Measurements from ENCODE around the gene CBLC. TPM values are rescaled to one million over a fixed set of nuclear protein-coding genes. Genes with fewer than 3 reads are reported as not detected.

The CBLC gene
- total RNA-seq, 1 donor from 2014 or later: not detected

GRCh38 chr19:44756089-44756562, 21.6 kb upstream of the CBLC start:
- DNase-seq (ENCODE audit: low spot score): no peak

DNA sequence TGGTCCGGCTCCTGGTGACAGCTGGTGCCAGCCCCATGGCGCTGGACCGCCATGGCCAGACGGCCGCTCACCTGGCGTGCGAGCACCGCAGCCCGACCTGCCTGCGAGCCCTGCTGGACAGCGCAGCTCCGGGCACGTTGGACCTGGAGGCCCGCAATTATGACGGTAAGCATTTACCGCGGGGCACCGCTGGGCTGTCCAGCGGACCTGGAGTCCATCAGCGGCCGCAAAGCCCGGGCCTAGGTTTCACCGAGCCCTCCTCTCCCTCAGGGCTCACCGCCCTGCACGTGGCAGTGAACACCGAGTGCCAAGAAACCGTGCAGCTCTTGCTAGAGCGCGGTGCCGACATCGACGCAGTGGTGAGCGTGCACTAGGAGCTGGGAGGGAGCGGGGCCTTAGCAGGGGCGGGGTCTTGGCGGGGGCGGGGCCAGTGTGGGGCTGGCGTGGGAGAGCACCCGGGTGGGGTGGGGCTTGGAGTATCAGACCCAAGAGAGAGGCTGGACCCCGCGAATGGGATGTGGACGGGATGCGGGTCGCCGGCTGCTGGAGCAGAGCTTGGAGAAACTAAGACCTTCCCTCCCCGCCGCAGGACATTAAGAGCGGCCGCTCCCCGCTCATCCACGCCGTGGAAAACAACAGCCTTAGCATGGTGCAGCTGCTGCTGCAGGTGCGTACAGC, 20.5 kb upstream of the CBLC start:
- Mint-ChIP-seq H3K4me3 (ENCODE audit: unreplicated experiment) (peak overlapping the region; percentile 80), H3K36me3 (ENCODE audit: low read depth) (peaks cover 13% of the 10 kb centered on the region), H3K27ac (ENCODE audit: unreplicated experiment) (peak overlapping the region; percentile 80), H3K4me1 (ENCODE audit: low read depth) (peaks cover 62% of the 10 kb centered on the region), H3K9me3 (ENCODE audit: low read depth) (no peaks in the 10 kb centered on the region), H3K27me3 (ENCODE audit: low read depth) (no peaks in the 10 kb centered on the region)
- no peak for TF ChIP-seq CTCF (IDR thresholded peaks at IDR 0.05)
- DNase-seq (ENCODE audit: low spot score): no peak

More at GRCh38 chr19:44756089-44756562, 21.6 kb upstream of the CBLC start:
- H3K4me3 Mint-ChIP-seq (ENCODE audit: unreplicated experiment): no peak overlapping the region
- no peaks in the 10 kb centered on the region for H3K9me3 Mint-ChIP-seq (ENCODE audit: low read depth)
- H3K27ac Mint-ChIP-seq (ENCODE audit: unreplicated experiment): no peak overlapping the region
- TF ChIP-seq CTCF (IDR thresholded peaks at IDR 0.05): no peak
- H3K27me3 Mint-ChIP-seq (ENCODE audit: low read depth): no peaks in the 10 kb centered on the region
- peaks cover 13% of the 10 kb centered on the region for H3K36me3 Mint-ChIP-seq (ENCODE audit: low read depth)
- H3K4me1 Mint-ChIP-seq (ENCODE audit: low read depth): peaks cover 69% of the 10 kb centered on the region

DNA sequence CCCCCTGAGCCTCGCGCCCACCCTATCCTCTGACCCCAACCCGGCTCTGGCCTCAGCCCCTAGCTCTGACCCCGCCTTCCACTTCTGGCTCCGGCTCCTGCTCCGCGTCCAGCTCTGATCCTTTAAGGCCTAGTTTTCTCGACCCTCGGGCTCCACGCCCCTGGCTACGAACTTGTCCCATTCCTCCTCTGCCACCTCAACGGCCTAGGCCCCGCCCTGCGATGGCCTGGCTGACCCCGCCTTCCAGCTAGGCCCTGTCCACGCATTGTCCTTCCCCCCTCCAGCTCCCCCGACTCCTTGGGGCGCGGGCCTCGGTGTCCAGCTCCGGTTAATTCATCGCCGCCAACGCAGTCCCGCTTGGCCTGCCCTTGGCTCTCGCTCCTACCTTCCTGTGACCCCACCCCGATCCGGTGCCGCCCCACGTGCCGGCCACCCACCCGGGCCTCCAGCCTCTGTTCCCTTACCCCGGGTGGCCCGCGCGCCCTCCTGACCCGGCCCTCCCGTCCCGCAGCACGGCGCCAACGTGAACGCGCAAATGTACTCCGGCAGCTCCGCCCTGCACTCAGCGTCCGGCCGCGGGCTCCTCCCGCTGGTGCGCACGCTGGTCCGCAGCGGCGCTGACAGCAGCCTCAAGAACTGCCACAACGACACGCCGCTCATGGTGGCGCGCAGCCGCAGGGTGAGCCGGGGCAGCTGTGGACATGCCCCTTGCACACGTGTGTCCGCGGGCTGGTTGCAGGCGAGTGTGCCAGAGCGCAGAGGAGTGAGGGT, 19.8 kb upstream of the CBLC start:
- Mint-ChIP-seq H3K27ac (ENCODE audit: unreplicated experiment) (peak overlapping the region; percentile 80), H3K27me3 (ENCODE audit: low read depth) (no peaks in the 10 kb centered on the region), H3K36me3 (ENCODE audit: low read depth) (peaks cover 11% of the 10 kb centered on the region), H3K4me1 (ENCODE audit: low read depth) (peaks cover 55% of the 10 kb centered on the region), H3K4me3 (ENCODE audit: unreplicated experiment) (peak overlapping the region; percentile 80), H3K9me3 (ENCODE audit: low read depth) (no peaks in the 10 kb centered on the region)
- TF ChIP-seq CTCF (IDR thresholded peaks at IDR 0.05): peak; percentile 59
- no peak for DNase-seq (ENCODE audit: low spot score)

- no peak for TF ChIP-seq CTCF (IDR thresholded peaks at IDR 0.05)
Measured at GRCh38 chr19:44758596-44758995, 19.1 kb upstream of the CBLC start.

GRCh38 chr19:44759083-44759804, 18.4 kb upstream of the CBLC start:
- DNase-seq (ENCODE audit: low spot score): no peak
- H3K4me3 Mint-ChIP-seq (ENCODE audit: unreplicated experiment): no peak overlapping the region
- no peaks in the 10 kb centered on the region for H3K27me3 Mint-ChIP-seq (ENCODE audit: low read depth)
- TF ChIP-seq CTCF (IDR thresholded peaks at IDR 0.05): no peak
- no peaks in the 10 kb centered on the region for H3K9me3 Mint-ChIP-seq (ENCODE audit: low read depth)
- peaks cover 42% of the 10 kb centered on the region for H3K4me1 Mint-ChIP-seq (ENCODE audit: low read depth)
- peaks cover 11% of the 10 kb centered on the region for H3K36me3 Mint-ChIP-seq (ENCODE audit: low read depth)
- H3K27ac Mint-ChIP-seq (ENCODE audit: unreplicated experiment): no peak overlapping the region

More at GRCh38 chr19:44758596-44758995, 19.1 kb upstream of the CBLC start:
- peak overlapping the region; percentile 80 for H3K4me3 Mint-ChIP-seq (ENCODE audit: unreplicated experiment)
- no peaks in the 10 kb centered on the region for H3K27me3 Mint-ChIP-seq (ENCODE audit: low read depth)
- peak overlapping the region; percentile 55 for H3K27ac Mint-ChIP-seq (ENCODE audit: unreplicated experiment)
- H3K36me3 Mint-ChIP-seq (ENCODE audit: low read depth): peaks cover 11% of the 10 kb centered on the region
- no peak for DNase-seq (ENCODE audit: low spot score)
- H3K9me3 Mint-ChIP-seq (ENCODE audit: low read depth): no peaks in the 10 kb centered on the region
- H3K4me1 Mint-ChIP-seq (ENCODE audit: low read depth): peaks cover 48% of the 10 kb centered on the region
